ENCODE results near the gene LRCH3.

LRCH3 gene

DNA sequence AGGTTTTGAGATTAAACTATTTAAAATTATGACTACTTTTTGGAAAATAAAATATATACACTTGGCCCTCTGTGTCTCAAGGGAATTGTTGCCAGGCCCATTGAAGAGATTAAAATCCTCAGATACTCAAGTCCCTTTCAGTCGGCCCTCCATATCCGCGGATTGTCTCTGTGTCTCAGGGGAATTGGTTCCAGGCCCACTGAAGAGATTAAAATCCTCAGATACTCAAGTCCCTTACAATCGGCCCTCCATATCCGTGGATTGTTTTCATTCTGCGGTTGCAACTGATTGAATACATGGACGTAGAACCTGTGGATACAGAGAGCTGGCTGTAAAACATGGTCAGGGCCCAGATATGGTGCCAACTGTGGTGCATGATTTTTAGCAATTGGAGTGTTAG is 15.7 kb upstream of the LRCH3 start:
- TF ChIP-seq, protein P1, sequence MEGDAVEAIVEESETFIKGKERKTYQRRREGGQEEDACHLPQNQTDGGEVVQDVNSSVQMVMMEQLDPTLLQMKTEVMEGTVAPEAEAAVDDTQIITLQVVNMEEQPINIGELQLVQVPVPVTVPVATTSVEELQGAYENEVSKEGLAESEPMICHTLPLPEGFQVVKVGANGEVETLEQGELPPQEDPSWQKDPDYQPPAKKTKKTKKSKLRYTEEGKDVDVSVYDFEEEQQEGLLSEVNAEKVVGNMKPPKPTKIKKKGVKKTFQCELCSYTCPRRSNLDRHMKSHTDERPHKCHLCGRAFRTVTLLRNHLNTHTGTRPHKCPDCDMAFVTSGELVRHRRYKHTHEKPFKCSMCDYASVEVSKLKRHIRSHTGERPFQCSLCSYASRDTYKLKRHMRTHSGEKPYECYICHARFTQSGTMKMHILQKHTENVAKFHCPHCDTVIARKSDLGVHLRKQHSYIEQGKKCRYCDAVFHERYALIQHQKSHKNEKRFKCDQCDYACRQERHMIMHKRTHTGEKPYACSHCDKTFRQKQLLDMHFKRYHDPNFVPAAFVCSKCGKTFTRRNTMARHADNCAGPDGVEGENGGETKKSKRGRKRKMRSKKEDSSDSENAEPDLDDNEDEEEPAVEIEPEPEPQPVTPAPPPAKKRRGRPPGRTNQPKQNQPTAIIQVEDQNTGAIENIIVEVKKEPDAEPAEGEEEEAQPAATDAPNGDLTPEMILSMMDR (IDR thresholded peaks at IDR 0.05; ENCODE audit: extremely low read depth, missing control alignments): no peak
- no peak for DNase-seq (ENCODE audit: low spot score)

DNA sequence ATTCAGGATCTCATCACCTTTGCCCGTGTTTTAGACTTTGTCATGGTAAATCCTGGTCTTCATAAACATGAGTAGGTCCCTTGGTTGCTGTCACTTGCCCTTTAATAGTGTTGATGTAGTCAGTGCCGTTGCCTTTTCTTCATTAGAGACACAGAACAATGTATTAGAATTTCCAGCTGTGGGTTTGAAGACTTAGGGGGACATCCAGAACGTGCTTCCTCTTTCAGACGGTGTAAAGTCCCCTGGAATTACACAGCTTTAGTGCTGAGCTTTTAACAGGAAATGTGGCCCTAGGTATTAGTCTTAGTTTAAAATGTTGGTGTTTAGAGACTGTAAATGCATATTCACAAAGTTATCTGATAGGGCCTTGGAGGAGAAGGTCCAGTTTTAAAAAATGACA is 8.8 kb upstream of the LRCH3 start:
- TF ChIP-seq, protein P1 (IDR thresholded peaks at IDR 0.05; ENCODE audit: extremely low read depth, missing control alignments): no peak
- DNase-seq (ENCODE audit: low spot score): peak; percentile 35

DNA sequence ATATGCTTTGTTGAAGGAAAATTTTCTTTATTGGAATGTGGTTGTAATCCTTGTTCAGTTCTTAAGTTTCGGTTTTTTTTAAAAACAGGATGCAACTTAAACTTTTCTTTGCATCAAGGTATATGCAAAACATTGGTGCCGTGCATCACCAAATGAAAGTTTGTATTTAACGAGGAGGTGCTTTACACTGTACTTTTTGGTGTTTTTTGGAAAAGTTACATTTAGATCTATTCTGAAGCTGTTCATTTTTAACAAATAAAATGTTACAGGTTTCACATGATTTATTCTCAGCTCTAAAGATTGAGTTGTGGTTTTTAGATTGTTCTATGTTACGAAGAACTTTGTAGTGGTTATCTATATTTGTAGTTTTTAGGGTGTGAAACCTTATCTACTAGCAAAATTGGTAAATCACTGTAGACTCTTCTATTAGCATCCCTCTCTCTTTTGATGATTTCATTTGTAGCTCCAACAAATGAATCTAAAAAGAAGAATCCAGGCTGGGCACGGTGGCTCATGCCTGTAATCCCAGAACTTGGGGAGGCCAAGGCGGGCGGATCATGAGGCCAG is 7.0 kb upstream of the LRCH3 start:
- no peak for DNase-seq (ENCODE audit: low spot score)

DNA sequence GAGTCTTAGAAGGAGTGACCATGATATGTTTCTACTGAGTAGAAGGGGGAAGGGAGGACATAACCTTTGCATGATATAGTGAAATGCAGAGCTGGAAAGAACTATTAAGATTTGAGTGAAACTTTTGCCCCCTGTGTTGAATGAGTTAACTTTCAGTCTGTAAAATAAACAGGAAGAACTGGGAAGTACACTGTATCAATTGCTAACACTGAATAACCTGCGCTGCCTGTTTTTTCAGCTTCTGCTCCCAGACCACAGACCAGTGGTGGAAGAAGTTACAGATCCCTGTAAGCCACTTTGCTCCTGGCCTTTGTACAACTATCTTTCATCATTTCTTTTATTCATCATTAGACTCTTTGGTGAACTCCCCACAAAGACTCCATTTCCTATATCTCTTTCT is 3.6 kb upstream of the LRCH3 start:
- no peak for DNase-seq (ENCODE audit: low spot score)
- TF ChIP-seq, protein P1 (IDR thresholded peaks at IDR 0.05; ENCODE audit: extremely low read depth, missing control alignments): no peak

More for the DNA sequence above, 7.0 kb upstream of the LRCH3 start:
- TF ChIP-seq, protein P1 (IDR thresholded peaks at IDR 0.05; ENCODE audit: extremely low read depth, missing control alignments): no peak

DNA sequence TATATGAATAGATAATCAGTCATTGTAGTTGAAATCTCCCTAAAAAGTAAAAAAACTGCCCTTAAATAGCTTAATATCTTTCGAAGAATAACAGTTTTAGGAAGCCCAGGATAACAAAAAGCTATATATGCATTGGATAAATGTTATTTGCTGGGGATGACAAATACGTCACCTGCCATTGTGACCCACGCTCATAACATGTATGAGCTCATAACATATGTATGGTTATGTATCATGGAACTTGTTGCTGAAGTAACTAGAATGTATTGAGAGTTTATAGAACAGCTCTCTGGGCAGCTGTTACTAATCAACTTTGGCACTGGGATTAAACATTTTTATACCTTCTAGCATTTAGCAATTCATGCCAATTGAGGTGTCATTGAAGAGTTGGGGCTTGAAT is 1.7 kb upstream of the LRCH3 start:
- TF ChIP-seq, protein P1 (IDR thresholded peaks at IDR 0.05; ENCODE audit: extremely low read depth, missing control alignments): no peak
- no peak for DNase-seq (ENCODE audit: low spot score)

DNA sequence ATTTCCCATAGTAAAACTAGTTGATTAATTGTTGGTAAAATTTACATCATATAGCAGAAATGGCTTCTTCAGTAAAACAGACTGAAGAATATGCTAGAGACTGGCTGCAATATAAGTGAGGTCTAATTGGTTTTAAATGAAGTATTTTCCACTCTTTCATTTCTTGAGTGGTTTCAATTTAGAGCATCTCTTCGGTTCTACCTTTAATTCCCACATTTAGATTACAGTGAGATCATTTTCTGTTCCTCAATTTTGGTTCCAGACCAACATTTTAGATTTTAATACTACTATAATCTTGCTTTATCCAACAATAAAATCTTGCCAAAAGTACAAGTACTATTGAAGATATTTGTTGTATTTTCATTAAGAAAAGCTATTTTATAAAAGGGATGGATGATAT is 1.0 kb upstream of the LRCH3 start:
- no peak for DNase-seq (ENCODE audit: low spot score)
- TF ChIP-seq, protein P1 (IDR thresholded peaks at IDR 0.05; ENCODE audit: extremely low read depth, missing control alignments): no peak

DNA sequence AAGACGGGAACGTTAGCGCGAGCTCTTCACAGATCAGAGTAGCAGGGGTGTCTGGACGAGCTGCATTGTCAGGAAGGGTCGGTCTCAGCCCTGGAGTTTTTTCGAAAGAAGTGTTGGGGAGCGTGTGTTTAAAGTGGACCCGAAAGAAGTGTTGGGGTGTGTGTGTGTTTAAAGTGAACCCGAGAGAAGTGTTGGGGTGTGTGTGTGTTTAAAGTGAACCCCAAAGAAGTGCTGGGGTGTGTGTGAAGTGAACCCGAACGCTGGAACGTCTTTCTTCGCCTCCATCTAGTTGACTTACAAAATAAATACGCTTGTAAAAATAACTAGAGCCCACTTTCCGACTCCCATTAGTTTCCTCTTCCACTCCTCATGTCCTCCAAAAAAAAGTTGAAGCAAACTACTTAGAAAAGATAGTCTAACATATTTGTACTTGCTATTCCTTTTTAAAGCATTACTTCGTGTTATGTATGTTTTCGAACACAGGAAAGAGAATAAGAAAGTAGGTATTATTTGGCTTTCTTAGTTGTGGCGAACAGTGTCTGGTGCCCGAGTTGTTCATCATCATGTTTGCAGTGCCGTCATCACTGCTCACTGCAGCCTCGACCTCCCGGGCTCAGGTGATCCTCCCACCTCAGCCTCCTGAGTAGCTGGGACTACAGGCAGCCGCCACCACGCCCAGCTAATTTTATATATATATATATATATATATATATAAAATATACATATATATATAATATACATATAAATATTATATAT is 1.0 kb downstream of the LRCH3 start:
- DNase-seq (ENCODE audit: low spot score): peak; percentile 59
- TF ChIP-seq, protein P1 (IDR thresholded peaks at IDR 0.05; ENCODE audit: extremely low read depth, missing control alignments): no peak
